Measurements from ENCODE around the gene LAG3. TPM values are rescaled to one million over a fixed set of nuclear protein-coding genes. Genes with fewer than 3 reads are reported as not detected.
"Not testable (repeated sequence)": the region's sequence is repeated elsewhere in the genome, so short reads cannot be mapped to it uniquely, and the experiment has no call there.

The LAG3 gene
- total RNA-seq, 1 donor from 2014 or later = 215 TPM

DNA sequence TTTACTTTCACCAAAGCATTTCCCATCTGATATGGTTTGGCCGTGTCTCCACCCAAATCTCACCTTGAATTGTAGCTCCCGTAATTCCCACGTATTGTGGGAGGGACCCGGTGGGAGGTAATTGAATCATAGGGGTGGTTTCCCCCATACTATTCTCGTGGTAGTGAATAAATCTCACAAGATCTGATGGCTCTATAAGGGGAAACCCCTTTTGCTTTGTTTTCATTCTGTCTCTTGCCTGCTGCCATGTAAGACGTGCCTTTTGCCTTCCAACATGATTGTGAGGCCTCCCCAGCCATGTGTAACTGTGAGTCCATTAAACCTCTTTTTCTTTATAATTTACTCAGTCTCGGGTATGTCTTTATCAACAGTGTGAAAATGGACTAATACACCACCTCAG lies 29.0 kb upstream of the LAG3 start:
- DNase-seq (ENCODE audit: low spot score); H3K9me3 Mint-ChIP-seq; intact Hi-C loops (cut with micrococcal nuclease); H3K27me3 Mint-ChIP-seq (ENCODE audit: low read depth): not testable (repeated sequence)
- Mint-ChIP-seq H3K4me1 (ENCODE audit: low read depth) (peaks cover 30% of the 10 kb centered on the region), H3K36me3 (ENCODE audit: low read depth) (peaks cover 40% of the 10 kb centered on the region), H3K27ac (peak overlapping the region; percentile 90), H3K4me3 (ENCODE audit: low read depth) (peak overlapping the region; percentile 8)

DNA sequence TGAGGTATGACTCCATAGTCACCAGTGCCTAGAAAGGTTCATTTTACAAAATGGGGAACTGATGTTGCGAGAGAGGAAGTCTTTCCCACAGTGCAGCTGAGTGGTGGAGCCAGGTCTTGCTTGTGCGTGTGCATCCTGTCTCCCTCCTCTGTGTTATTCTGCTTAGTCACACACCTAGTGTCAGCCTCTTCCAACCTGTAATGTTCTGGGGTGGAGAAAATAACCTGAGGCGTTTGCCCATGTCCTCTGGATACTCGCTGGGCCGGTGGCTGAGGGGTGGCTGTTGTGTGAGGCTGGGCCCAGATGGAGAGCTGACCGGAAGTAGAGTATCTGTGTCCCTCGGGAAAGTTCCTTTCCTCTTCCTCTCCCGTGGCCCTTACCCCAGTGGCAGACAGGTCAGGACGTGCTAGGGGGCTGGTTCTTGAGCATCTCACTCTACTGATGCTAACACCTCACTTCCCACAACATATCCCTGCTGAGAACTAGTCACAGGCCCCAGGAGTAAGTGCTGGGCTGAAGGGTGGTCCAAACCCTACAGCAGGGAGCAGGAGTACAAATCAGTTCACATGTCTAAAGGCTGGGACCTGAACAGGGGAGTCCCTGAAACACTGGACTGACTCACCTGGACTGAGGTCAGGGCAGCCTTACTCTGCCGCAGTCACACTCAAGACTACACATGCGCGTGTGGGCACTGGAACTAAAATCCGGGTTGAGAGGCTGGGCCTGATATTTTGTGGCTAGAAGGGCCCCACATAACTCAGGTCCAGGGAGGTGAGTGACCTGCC lies 26.4 kb upstream of the LAG3 start:
- Mint-ChIP-seq H3K4me1 (ENCODE audit: low read depth) (peaks cover 32% of the 10 kb centered on the region), H3K4me3 (ENCODE audit: low read depth) (no peak overlapping the region), H3K9me3 (peaks cover 8% of the 10 kb centered on the region), H3K27me3 (ENCODE audit: low read depth) (no peaks in the 10 kb centered on the region), H3K36me3 (ENCODE audit: low read depth) (peaks cover 63% of the 10 kb centered on the region), H3K27ac (peak overlapping the region; percentile 80)
- intact Hi-C loops (cut with micrococcal nuclease) = no loop called here
- no peak for DNase-seq (ENCODE audit: low spot score)

DNA sequence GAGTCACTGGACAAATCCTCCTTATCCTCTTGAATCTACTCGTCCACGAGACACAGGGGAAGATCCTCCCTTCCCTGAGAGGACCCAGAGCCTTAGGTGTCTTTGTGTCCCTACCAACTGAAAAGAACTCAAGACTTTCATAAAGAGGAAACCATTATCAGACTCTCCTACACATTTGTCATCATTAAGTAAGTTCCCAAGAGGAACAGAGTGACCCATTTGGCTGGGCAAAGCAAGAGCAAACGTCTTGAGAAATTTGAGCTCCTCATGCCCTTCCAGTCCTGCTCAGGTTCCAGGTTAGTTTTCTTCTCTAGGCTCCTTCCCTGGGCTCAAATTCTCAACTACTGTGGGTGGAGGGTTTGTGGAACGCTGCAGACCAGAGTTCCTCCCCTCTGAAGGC lies 25.1 kb upstream of the LAG3 start:
- Mint-ChIP-seq H3K27ac (peak overlapping the region; percentile 51), H3K4me3 (ENCODE audit: low read depth) (no peak overlapping the region), H3K36me3 (ENCODE audit: low read depth) (peaks cover 73% of the 10 kb centered on the region), H3K27me3 (ENCODE audit: low read depth) (no peaks in the 10 kb centered on the region), H3K4me1 (ENCODE audit: low read depth) (peaks cover 39% of the 10 kb centered on the region), H3K9me3 (peaks cover 8% of the 10 kb centered on the region)
- intact Hi-C loops (cut with micrococcal nuclease) = no loop called here
- no peak for DNase-seq (ENCODE audit: low spot score)

DNA sequence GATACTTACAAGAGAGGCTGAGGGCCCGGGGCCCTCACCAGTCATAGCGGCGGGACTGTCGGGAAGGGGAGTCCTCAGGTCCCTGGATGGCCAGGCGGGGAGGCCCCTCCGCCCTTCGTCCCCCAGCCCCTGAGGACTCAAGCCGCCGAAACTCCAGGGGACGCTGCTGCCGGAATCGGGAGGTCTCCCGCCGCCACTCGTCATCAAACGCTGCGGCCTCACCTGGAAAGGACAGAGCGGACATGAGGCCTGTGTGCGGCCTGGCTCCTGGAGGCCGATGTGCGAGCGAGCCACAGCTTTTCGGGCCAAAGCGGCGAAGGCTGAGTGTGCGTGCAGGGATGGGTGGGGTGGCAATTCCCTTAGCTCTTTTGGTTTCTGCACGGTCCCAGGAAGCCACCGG lies 23.6 kb upstream of the LAG3 start:
- intact Hi-C loops (cut with micrococcal nuclease) = no loop called here
- Mint-ChIP-seq H3K4me3 (ENCODE audit: low read depth) (no peak overlapping the region), H3K36me3 (ENCODE audit: low read depth) (peaks cover 72% of the 10 kb centered on the region)

DNA sequence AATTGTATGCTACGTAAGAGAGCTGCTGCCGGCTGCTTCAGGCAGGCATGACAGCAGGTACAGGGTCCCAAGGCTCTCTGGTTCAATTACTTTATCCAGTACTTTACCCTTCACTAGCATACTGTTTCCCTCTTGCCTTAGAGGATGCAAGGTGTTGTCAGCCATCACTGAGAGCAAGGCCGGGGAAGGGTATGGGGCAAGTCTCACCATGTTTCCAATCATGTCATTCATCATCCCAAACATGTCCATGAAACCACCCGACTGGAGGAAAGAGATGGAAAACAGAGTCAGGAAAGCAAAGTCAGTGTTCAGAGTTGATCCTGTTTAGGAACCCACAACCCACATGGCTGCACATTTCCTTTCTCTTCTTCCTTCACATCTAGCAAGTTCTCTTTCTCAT lies 21.8 kb upstream of the LAG3 start:
- intact Hi-C loops (cut with micrococcal nuclease) = no loop called here
- H3K36me3 Mint-ChIP-seq (ENCODE audit: low read depth) = peaks cover 60% of the 10 kb centered on the region
- no peak overlapping the region for H3K4me3 Mint-ChIP-seq (ENCODE audit: low read depth)

More for the DNA sequence above, 23.6 kb upstream of the LAG3 start:
- Mint-ChIP-seq H3K27me3 (ENCODE audit: low read depth) (no peaks in the 10 kb centered on the region), H3K4me1 (ENCODE audit: low read depth) (peaks cover 33% of the 10 kb centered on the region), H3K9me3 (no peaks in the 10 kb centered on the region), H3K27ac (no peak overlapping the region)
- no peak for DNase-seq (ENCODE audit: low spot score)

DNA sequence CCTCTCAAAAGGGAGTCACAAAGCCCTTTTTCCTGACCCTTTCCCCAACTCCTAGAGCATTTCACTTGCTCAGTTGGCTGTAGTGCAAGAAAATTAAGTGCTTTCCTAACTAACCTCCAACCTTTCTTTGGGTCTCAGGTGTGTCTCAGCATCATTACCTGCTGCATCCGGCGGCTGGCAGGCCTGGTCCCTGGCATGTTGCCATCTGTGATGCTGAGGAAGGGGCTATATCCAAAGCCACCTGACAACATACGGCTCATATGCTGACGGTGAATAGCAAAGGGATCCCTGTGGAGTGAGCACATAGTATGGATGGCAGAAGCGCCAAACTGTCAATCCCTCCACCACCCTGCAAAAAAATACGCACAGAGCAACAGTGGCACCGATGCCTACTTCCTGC lies 20.6 kb upstream of the LAG3 start:
- H3K9me3 Mint-ChIP-seq = no peaks in the 10 kb centered on the region
- H3K4me3 Mint-ChIP-seq (ENCODE audit: low read depth) = peak overlapping the region; percentile 94
- H3K27me3 Mint-ChIP-seq (ENCODE audit: low read depth) = no peaks in the 10 kb centered on the region
- intact Hi-C loops (cut with micrococcal nuclease) = loop anchor here (2.0 kb wide), 1 partner anchor 63 kb away; the partner anchor contains the start of gene ZNF384
- peaks cover 49% of the 10 kb centered on the region for H3K36me3 Mint-ChIP-seq (ENCODE audit: low read depth)
- no peak for DNase-seq (ENCODE audit: low spot score)
- H3K4me1 Mint-ChIP-seq (ENCODE audit: low read depth) = peaks cover 26% of the 10 kb centered on the region
- H3K27ac Mint-ChIP-seq = peak overlapping the region; percentile 87

More for the DNA sequence above, 21.8 kb upstream of the LAG3 start:
- DNase-seq (ENCODE audit: low spot score) = no peak
- no peaks in the 10 kb centered on the region for H3K27me3 Mint-ChIP-seq (ENCODE audit: low read depth)
- H3K9me3 Mint-ChIP-seq = no peaks in the 10 kb centered on the region
- H3K27ac Mint-ChIP-seq = no peak overlapping the region
- H3K4me1 Mint-ChIP-seq (ENCODE audit: low read depth) = peaks cover 35% of the 10 kb centered on the region

DNA sequence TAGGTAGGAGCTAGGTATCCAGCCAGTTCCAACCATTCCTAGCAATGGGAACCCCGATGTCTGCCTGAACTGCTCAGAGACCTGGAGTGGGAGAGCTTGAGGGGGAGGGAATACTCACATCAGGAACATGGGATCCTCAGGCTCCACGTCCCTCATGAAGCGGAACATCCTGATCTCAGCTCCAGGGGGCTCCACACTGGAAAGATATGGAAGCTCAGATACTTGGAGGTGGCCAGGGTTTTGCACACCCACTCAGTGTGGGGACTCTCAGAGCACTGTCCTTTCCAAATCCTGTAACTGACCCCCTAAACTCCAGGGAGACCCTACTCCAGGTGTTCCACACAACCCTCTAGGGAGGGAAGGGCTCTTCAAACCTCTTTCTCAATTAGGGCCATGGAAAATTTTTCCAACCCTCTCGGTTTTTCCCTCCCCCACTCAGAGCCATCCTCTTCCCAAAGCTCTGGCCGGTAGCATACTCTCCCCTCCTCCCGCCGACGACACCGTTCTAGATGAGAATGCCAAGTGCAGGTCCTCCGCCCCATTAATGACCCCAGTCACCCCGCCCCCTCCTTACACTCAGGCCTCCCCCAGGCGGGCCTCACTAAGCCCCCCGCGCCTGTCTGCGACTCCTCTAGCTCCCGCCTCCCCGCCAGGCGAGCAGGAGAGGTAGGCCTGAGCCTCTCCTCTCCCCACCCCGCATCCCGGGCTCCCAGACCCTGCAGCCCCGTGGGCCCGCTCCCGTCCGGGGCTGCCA lies 20.0 kb upstream of the LAG3 start:
- intact Hi-C loops (cut with micrococcal nuclease) = loop anchor here (2.0 kb wide), 1 partner anchor 64 kb away; the partner anchor contains the start of gene ZNF384
- H3K9me3 Mint-ChIP-seq = no peaks in the 10 kb centered on the region
- DNase-seq (ENCODE audit: low spot score) = no peak

DNA sequence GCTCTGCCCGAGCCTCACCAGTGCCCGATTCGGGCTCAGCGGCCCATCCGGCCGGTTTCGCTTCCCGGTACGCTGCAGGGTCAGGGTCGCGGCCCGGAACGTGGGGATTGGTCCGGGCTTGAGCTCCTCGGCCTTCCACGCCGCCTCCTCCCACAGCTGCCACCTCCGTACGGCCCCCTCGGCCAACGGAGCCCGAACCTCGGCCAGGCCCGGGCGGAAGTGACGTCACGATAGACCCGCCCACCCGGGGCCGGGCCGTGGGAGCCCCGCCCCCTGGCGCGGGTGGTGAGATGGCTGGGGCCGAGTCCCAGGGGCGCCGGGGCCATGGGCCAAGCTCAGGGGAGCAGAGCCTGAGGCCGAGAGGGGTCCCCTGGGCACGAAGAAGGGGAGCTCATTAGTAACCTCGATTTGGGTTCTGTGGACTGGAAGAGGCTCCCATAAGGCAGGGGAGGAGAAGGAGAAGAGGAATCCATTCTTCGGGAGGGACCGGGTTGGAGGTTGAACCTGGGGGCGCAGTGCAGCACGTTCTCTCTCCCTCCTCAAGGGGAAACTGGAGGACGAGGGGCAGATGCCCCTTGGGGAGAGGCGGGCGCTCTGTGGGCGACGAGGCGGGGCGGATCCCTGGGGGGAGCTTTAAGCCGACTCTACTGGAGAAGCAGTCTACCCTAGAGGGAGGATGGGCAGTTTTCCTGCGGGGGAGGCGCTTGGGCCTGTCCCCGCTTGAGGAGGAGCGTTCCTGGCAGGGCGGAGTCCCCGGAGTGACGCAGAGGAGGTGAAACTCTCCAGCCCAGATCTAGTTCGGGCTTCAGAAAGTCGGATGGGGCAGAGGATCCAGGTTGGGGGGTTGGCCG lies 19.2 kb upstream of the LAG3 start, which contains the start of gene MLF2:
Gene MLF2, minus strand, starts transcription at position 221 of the 851 bp plus-strand sequence. CDS start 807 bp downstream, outside the sequence.
- Mint-ChIP-seq H3K27me3 (ENCODE audit: low read depth) (no peaks in the 10 kb centered on the region), H3K27ac (peak within 1 kb of the TSS; percentile 96), H3K4me3 (ENCODE audit: low read depth) (peak within 1 kb of the TSS; percentile 94), H3K4me1 (ENCODE audit: low read depth) (peaks cover 32% of the 10 kb centered on the region), H3K36me3 (ENCODE audit: low read depth) (peaks cover 37% of the 10 kb centered on the region), H3K9me3 (no peaks in the 10 kb centered on the region)
- intact Hi-C loops (cut with micrococcal nuclease) = loop anchor here (1.0 to 2.0 kb wide), 7 partner anchors 27 to 99 kb away; partner anchors contain the start of genes COPS7A, ING4, USP5 and ZNF384
- peak; percentile 97 for DNase-seq (ENCODE audit: low spot score)

More for the DNA sequence above, 20.0 kb upstream of the LAG3 start:
- peak overlapping the region; percentile 87 for H3K27ac Mint-ChIP-seq
- peaks cover 45% of the 10 kb centered on the region for H3K36me3 Mint-ChIP-seq (ENCODE audit: low read depth)
- peak overlapping the region; percentile 94 for H3K4me3 Mint-ChIP-seq (ENCODE audit: low read depth)
- H3K4me1 Mint-ChIP-seq (ENCODE audit: low read depth) = peaks cover 29% of the 10 kb centered on the region
- H3K27me3 Mint-ChIP-seq (ENCODE audit: low read depth) = no peaks in the 10 kb centered on the region

DNA sequence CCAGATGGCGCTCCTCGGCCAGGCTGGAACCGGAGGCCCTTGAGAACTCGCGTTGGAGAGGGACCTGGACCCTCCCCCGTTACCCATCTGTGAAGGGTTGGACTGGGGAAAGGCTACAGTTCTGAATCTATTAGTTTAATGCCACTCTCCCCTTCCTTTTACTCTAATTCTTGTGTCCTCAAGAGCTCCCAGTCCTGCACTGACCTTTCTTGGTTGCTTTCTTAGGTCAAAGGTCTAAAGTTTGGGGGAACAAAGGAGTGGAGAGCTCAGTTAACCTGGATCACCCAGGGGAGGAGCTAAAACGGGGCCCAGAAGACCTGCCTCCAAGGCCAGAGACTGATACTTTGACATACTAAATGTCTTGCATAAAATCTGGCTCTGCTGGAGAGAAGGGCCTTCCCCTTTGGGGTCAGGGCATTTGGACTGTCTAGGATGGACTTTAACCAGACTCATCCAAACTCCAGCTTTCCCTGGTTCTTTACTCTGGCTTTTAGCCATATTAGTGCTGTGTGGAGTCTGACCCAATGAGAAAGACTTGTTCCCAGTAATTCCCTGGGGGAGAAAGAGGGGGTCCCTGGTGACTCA lies 18.5 kb upstream of the LAG3 start:
- DNase-seq (ENCODE audit: low spot score) = no peak
- H3K27me3 Mint-ChIP-seq (ENCODE audit: low read depth) = no peaks in the 10 kb centered on the region
- H3K9me3 Mint-ChIP-seq = no peaks in the 10 kb centered on the region
- H3K4me3 Mint-ChIP-seq (ENCODE audit: low read depth) = peak overlapping the region; percentile 94
- H3K36me3 Mint-ChIP-seq (ENCODE audit: low read depth) = peaks cover 31% of the 10 kb centered on the region
- peak overlapping the region; percentile 72 for H3K27ac Mint-ChIP-seq
- H3K4me1 Mint-ChIP-seq (ENCODE audit: low read depth) = peaks cover 38% of the 10 kb centered on the region
- intact Hi-C loops (cut with micrococcal nuclease) = loop anchor here (1.0 to 2.0 kb wide), 7 partner anchors 26 to 98 kb away; partner anchors contain the start of genes COPS7A, ING4, USP5 and ZNF384

DNA sequence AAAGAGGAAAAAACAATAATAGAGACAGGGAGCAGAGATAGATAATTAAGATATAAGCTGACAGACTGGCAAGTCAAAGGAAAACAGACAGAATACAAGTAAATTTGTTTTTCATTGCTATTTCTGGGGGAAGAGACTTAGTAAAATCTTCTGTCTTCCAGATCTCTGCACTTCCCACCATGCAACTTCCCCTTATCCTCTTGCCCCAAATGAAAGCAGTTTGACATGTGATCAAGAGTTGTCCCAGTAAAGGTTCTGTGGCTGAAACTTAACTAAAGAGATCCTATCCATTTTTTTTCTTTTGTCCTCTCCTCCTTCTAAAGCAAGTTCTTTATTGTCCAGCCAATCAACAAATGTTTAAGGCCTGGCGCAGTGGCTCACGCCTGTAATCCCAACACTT lies 17.9 kb upstream of the LAG3 start:
- Mint-ChIP-seq H3K4me1 (ENCODE audit: low read depth) (peaks cover 38% of the 10 kb centered on the region), H3K4me3 (ENCODE audit: low read depth) (no peak overlapping the region), H3K27ac (peak overlapping the region; percentile 40), H3K36me3 (ENCODE audit: low read depth) (peaks cover 27% of the 10 kb centered on the region), H3K9me3 (no peaks in the 10 kb centered on the region), H3K27me3 (ENCODE audit: low read depth) (no peaks in the 10 kb centered on the region)
- no peak for DNase-seq (ENCODE audit: low spot score)
- intact Hi-C loops (cut with micrococcal nuclease) = no loop called here

DNA sequence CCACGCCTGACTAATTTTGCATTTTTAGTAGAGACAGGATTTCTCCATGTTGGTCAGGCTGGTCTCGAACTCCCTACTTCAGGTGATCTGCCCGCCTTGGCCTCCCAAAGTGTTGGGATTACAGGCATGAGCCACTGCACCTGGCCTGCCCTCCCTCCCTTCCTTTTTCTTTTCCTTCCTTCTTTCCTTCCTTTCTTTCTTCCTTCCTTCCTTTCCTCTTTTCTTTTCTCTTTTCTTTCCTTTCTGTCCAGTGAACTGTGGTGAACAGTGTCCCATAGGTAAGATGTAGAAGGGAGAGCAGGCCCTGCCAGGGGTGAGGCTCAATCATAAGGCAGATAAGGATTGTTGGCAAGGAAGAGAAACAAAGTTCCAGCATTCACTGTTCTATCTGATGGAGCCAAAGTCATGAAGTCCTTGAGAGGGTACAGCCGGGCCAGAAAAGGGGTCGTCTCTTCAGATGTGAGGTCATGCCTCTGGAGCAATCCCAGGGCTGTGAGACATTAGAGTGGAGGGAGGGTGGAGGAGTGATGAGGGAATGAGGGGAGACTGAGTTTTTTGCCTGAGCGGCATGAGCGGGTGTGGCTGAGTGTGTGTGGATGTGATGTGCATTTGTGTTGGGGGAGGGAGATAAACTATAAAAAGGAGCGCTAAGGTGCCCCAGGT lies 15.2 kb upstream of the LAG3 start:
- peaks cover 28% of the 10 kb centered on the region for H3K4me1 Mint-ChIP-seq (ENCODE audit: low read depth)
- H3K4me3 Mint-ChIP-seq (ENCODE audit: low read depth) = no peak overlapping the region
- intact Hi-C loops (cut with micrococcal nuclease) = no loop called here
- H3K27me3 Mint-ChIP-seq (ENCODE audit: low read depth) = no peaks in the 10 kb centered on the region
- no peaks in the 10 kb centered on the region for H3K9me3 Mint-ChIP-seq
- H3K36me3 Mint-ChIP-seq (ENCODE audit: low read depth) = peaks cover 4% of the 10 kb centered on the region
- DNase-seq (ENCODE audit: low spot score) = no peak
- no peak overlapping the region for H3K27ac Mint-ChIP-seq

Data from activated T-helper 2 cell treated with anti-CD3 and anti-CD28 coated beads, Interferon-gamma antibody, Interleukin-2, Interleukin-4, amounts not matched to agents 10 μg/mL and 5 μg/mL and 100 μg/mL, durations not matched to agents 14 hours and 24 hours and 36 hours (primary cell).